Testis (tissue), 3 donors: ENCODE results near the gene CNNM2. TPM values are rescaled to one million over a fixed set of nuclear protein-coding genes. Genes with fewer than 3 reads are reported as not detected.
"Not testable (repeated sequence)": the region's sequence is repeated elsewhere in the genome, so short reads cannot be mapped to it uniquely, and the experiment has no call there.

ENCODE experiments used
- DNase-seq: peaks from one replicate; pipeline ENCODE4 v3.0.0-alpha.2; 2019
- H3K27ac ChIP-seq, 2 donors: fragments of 200-600 bp; sonication (generic); one replicate each; pipeline ENCODE4 v1.5.1; 2019
- H3K27me3 ChIP-seq: fragments of 200-600 bp; sonication (generic); one replicate; pipeline ENCODE4 v1.5.1; 2019
- H3K36me3 ChIP-seq: fragments of 200-600 bp; sonication (generic); one replicate; pipeline ENCODE4 v1.5.1; 2017; ENCODE audit warnings: low read depth; ENCODE audit errors: missing control alignments
- H3K4me1 ChIP-seq: fragments of 200-600 bp; sonication (generic); one replicate; pipeline ENCODE4 v1.5.1; 2019
- H3K4me3 ChIP-seq, 2 donors: fragments of 200-600 bp; sonication (generic); one replicate each; pipeline ENCODE4 v1.5.1; 2017 to 2019
- H3K9me3 ChIP-seq: fragments of 200-600 bp; sonication (generic); one replicate; pipeline ENCODE4 v1.5.1; 2017
- CTCF ChIP-seq, 3 experiments: fragments of 450-650 bp in 2 of 3; fragments of 200-600 bp in 1 of 3; sonication (generic) in 1 of 3; IDR thresholded peaks; one replicate each; pipeline ENCODE4 v1.5.1; 2016 to 2019; ENCODE audit warnings: antibody characterized with exemption in 3 of 3, mild to moderate bottlenecking in 2 of 3, moderate library complexity in 1 of 3
- POLR2A ChIP-seq: fragments of 450-650 bp; IDR thresholded peaks from one replicate; pipeline ENCODE4 v1.6.1; 2017; ENCODE audit warnings: antibody characterized with exemption, mild to moderate bottlenecking, moderate library complexity
- WGBS, 2 donors: methylation state at CpG; one replicate each; pipeline ENCODE4 v1.1.5; 2018; 5-methylcytosine and 5-hydroxymethylcytosine counted together
- intact Hi-C: fragments of 100-400 bp; cut with DNase I; formaldehyde crosslinking; loops from one replicate; pipeline ENCODE4 v1.15.1; 2023; ENCODE audit warnings: low total_unique reads
- polyA plus RNA-seq: library from polyadenylated mRNA; stranded (reverse); fragments of 350-450 nt; fragmentation: Illumina TruSeq; extraction: RNeasy Lipid Tissue Mini Kit (QIAGEN cat#74804); gene quantifications from one replicate; pipeline ENCODE4 v1.2.3, GENCODE V29; 2014; ENCODE audit warnings: low read depth, low replicate concordance; ENCODE audit not compliant: insufficient read depth
- total RNA-seq, 2 donors: library from RNA; depleted of rRNA; stranded (reverse); fragments of >200 nt; gene quantifications; one replicate each; pipeline ENCODE4 v1.2.3, GENCODE V29; 2016

CNNM2 gene
- total and polyA plus RNA-seq, 3 donors from 2014 or later = 9.8 to 30.5 (median 24.2) TPM

GRCh38 chr10:102996876-102997275, 78.8 kb downstream of the CNNM2 start:
- intact Hi-C loops = no loop called here
- H3K4me3 ChIP-seq = no peak overlapping the region
- TF ChIP-seq CTCF (IDR thresholded peaks at IDR 0.05) (no peak), POLR2A (no peak)

DNA sequence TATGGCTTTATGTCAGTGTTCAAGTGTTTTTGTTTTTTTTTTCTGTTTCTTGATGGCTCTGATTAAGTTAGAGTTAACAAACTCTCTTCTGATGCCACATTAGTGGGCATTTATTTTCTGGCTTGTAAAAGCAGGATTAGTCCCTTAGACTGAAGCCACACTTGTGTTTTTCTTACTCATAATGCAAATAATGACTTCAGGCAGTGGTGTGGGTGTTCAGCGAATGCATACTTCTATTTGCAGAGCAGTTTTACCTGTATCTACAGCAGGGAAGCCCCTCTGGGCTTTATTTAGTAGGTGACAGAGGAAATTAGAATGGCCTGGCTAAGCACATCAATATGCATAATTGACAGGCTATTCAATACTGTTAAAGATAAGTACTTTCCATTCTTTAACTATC, 79.9 kb downstream of the CNNM2 start:
- H3K9me3 ChIP-seq = no peaks in the 10 kb centered on the region
- no peak overlapping the region for H3K4me3 ChIP-seq
- no peaks in the 10 kb centered on the region for H3K4me1 ChIP-seq
- no peak overlapping the region for H3K27ac ChIP-seq
- intact Hi-C loops = no loop called here
- H3K36me3 ChIP-seq = no peaks in the 10 kb centered on the region
- WGBS, 2 donors = 84 to 89% methylated on average over 1 of the region's 1 CpG
- no peak for DNase-seq
- no peaks in the 10 kb centered on the region for H3K27me3 ChIP-seq
- TF ChIP-seq POLR2A (no peak), CTCF (IDR thresholded peaks at IDR 0.05) (no peak)

More at GRCh38 chr10:102996876-102997275, 78.8 kb downstream of the CNNM2 start:
- no peaks in the 10 kb centered on the region for H3K36me3 ChIP-seq
- no peaks in the 10 kb centered on the region for H3K9me3 ChIP-seq
- H3K27ac ChIP-seq = no peak overlapping the region
- H3K27me3 ChIP-seq = no peaks in the 10 kb centered on the region
- no peak for DNase-seq
- H3K4me1 ChIP-seq = no peaks in the 10 kb centered on the region

- no peak for DNase-seq
- Histone ChIP-seq H3K27ac (no peak overlapping the region), H3K27me3 (no peaks in the 10 kb centered on the region), H3K9me3 (no peaks in the 10 kb centered on the region), H3K36me3 (no peaks in the 10 kb centered on the region), H3K4me1 (no peaks in the 10 kb centered on the region), H3K4me3 (no peak overlapping the region)
- 89 to 94% methylated on average over 7 of the region's 7 CpGs for WGBS, 2 donors
- TF ChIP-seq CTCF (IDR thresholded peaks at IDR 0.05) (no peak), POLR2A (no peak)
- intact Hi-C loops = no loop called here
Measured at GRCh38 chr10:102998399-102998907, 80.4 kb downstream of the CNNM2 start.

DNA sequence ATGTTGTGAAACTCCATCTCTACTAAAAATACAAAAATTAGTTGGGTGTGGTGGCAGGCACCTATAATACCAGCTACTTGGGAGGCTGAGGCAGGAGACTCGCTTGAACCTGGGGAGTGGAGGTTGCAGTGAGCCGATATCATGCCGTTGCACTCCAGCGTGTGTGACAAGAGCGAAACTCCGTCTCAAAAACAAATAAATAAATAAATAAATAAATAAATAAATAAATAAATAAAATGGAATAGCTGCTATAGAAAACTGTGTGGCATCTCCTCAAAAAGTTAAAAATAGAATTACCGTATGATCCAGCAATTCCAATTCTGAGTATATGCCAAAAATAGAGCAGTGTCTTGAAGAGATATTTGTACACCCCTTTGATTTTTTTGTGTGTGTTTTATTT, 82.0 kb downstream of the CNNM2 start:
- intact Hi-C loops, H3K9me3 ChIP-seq, H3K4me3 ChIP-seq, H3K27me3 ChIP-seq, H3K4me1 ChIP-seq, H3K27ac ChIP-seq, H3K36me3 ChIP-seq, DNase-seq: not testable (repeated sequence)
- 94% methylated on average over 7 of the region's 7 CpGs for WGBS, 2 donors

GRCh38 chr10:103007017-103007416, 88.9 kb downstream of the CNNM2 start:
- intact Hi-C loops = no loop called here
- no peak for DNase-seq
- Histone ChIP-seq H3K9me3 (no peaks in the 10 kb centered on the region), H3K4me3 (no peak overlapping the region), H3K27me3 (no peaks in the 10 kb centered on the region), H3K27ac (no peak overlapping the region), H3K4me1 (no peaks in the 10 kb centered on the region), H3K36me3 (no peaks in the 10 kb centered on the region)
- TF ChIP-seq CTCF (IDR thresholded peaks at IDR 0.05) (no peak), POLR2A (no peak)
- 96 to 100% methylated on average over 5 of the region's 5 CpGs for WGBS, 2 donors
